Heart left ventricle (tissue), 13 donors: ENCODE results near the gene MSTO1.

Experiments
- POLR2A ChIP-seq, 2 donors: fragments of 450-650 bp; IDR thresholded peaks; one replicate each; pipeline ENCODE4 v1.6.1; 2017; ENCODE audit warnings: antibody characterized with exemption in 2 of 2, mild to moderate bottlenecking in 2 of 2, moderate library complexity in 2 of 2
- TF ChIP-seq, protein P1 (sequence below), 12 donors: fragments of 200-600 bp; sonication (generic) in 4 of 12; IDR thresholded peaks; one replicate each; pipeline versions ENCODE4 v1.5.0 to v1.8.0; 2018 to 2022; ENCODE audit warnings: antibody characterized with exemption in 12 of 12, mild to moderate bottlenecking in 5 of 12
- donor health status: ischemic (EF 13 %, LVEDD 7.1; RV severe dilation, severe dysfunction).
- donor health status: DM: no; HTN: yes; CAD: no.
- donor health status: DM: no; HTN: no; CAD: no.
- donor health status: ischemic (EF 25% LVEDD 6.9; RV normal size, moderate dysfunction).
- donor health status: ischemic (EF 25% LVEDD 5.7; RV mildly dilated, moderate dysfunction).
- donor health status: ischemic (EF 35%, LVEDD 5.7; RV mildly dilated, moderate dysfunction).
- donor health status: nonischemic (EF 11% LVEDD 7.7; RV severe dilation, severe dysfunction).
- donor health status: DM: yes; HTN: yes; CAD: no.
- donor health status: PGD.
- donor health status: ischemic (EF 29% LVEDD 5.4; RV normal size, mild dysfunction).
- donor health status: nonischemic (EF 23%, LVEDD 6.1; RV moderate dilation, normal function).

DNA sequence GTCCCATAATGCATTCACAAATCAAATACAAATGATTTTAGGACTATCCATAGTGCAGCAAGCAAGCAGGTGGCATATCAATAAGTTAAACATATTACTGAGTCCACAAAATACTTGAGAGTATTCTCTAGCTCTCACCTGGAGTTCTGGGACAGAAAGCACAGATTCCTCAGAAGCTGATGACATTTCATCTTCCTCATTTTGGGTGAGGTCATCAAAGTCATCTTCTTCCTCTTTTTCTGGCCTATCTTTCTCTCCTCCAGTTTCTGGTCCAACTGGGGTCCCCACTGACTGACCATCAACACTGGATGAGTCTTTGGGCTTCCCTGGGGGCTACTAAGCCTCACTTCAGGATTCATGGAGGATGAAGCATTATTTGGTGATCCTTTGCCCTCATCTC, 39.7 kb downstream of the MSTO1 start:
- TF ChIP-seq, protein P1, sequence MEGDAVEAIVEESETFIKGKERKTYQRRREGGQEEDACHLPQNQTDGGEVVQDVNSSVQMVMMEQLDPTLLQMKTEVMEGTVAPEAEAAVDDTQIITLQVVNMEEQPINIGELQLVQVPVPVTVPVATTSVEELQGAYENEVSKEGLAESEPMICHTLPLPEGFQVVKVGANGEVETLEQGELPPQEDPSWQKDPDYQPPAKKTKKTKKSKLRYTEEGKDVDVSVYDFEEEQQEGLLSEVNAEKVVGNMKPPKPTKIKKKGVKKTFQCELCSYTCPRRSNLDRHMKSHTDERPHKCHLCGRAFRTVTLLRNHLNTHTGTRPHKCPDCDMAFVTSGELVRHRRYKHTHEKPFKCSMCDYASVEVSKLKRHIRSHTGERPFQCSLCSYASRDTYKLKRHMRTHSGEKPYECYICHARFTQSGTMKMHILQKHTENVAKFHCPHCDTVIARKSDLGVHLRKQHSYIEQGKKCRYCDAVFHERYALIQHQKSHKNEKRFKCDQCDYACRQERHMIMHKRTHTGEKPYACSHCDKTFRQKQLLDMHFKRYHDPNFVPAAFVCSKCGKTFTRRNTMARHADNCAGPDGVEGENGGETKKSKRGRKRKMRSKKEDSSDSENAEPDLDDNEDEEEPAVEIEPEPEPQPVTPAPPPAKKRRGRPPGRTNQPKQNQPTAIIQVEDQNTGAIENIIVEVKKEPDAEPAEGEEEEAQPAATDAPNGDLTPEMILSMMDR (IDR thresholded peaks at IDR 0.05), result no peak
- no peak for TF ChIP-seq POLR2A (IDR thresholded peaks at IDR 0.05)
